SKM-1 treated with dmso at 0.1 percent for 144 hours (cell line): ENCODE results near the gene ATP6AP1.

ENCODE experiments used
- DNase-seq: peaks from one replicate; lab custom pipeline; 2025; ENCODE audit not compliant: unreplicated experiment; lab: John Stamatoyannopoulos, UW

Gene ATP6AP1

DNA sequence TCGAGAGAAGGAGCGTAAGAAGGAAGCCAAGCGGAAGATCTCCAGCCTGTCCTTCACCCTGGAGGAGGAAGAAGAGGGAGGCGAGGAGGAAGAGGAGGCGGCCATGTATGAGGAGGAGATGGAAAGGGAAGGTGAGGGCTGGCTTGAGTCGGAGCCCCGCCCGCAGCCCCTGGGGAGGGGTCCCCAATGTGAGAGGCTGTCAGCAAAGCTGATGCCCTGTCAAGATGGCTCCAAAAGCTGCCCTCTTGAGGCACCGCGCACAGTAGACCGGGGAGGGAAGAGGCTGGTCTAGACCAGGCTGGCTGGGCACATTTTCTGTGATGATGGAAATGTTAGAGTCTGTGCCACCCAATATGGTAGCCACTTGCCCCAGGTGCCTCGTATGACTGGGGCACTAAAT is 18.0 kb downstream of the ATP6AP1 start:
- no peak for DNase-seq

DNA sequence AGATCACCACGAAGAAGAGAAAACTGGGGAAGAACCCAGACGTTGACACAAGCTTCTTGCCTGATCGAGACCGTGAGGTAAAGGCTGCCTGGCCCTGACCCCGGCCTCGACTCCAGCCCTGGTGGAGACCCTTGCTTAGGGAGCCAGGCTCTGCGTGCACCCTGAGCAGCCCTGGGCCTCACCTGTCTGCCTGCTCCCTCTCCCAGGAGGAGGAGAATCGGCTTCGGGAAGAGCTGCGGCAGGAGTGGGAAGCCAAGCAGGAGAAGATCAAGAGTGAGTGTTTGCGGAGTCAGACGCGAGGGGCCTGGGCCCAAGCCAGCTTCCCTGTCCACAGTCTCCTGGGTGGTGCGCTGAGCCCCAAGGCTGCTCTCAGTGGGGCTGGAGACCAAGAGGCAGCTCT is 20.0 kb downstream of the ATP6AP1 start:
- no peak for DNase-seq

DNA sequence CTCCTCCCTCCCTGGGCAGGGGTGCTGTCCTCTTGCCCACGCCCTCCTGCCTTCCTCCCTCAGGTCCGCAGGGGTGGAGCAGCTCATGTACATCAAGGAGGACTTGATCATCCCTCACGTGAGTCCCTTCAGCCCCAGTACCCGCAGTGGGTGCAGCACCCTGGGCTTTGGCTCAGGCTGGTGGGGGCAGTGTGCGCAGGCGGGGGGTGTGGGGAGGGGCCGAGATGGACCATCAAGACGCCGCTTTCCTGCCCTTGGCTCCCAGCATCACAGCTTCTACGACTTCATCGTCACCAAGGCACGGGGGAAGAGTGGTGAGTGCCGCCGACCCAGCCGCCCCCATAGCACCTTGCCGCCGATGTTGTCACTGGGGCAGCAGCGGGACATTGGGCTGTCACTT is 21.1 kb downstream of the ATP6AP1 start:
- DNase-seq: no peak

DNA sequence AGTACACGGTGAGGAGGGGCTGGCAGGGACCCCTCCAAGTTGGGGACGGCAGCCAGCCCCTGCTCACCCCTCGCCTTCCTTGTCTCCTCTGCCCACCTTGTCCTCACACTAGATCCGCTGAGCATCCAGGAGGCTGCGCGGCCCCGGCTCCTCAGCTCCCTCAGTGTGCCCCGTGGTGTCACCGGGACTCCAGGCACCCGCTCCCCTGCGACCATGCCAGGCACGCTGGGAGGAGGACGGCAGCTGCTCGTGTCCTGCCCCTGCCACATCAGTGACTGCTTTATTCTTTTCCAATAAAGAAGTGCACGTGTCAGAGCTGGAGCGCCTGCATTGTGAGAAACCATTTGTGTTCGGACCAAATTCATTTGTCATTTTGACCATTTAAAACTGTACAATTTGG is 21.8 kb downstream of the ATP6AP1 start:
- no peak for DNase-seq

DNA sequence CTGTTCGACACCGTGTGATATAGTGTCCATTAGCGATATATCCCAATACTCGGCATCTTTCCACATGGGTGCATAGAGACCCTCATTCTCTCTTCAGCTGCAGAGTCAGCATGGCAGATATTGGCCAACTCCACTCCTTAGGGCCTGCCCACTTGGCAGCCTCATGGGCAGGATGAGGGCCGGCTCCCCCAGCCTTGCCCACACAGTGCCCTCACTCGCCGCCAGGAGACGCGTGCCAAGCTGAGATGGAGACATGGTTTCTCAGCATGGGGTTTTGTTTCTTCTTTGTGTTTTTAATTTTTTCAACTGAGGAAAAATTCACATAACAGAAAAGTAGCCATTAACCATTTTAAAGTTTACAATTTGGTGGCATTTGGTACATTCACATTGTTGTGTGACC is 24.3 kb downstream of the ATP6AP1 start:
- DNase-seq: no peak

DNA sequence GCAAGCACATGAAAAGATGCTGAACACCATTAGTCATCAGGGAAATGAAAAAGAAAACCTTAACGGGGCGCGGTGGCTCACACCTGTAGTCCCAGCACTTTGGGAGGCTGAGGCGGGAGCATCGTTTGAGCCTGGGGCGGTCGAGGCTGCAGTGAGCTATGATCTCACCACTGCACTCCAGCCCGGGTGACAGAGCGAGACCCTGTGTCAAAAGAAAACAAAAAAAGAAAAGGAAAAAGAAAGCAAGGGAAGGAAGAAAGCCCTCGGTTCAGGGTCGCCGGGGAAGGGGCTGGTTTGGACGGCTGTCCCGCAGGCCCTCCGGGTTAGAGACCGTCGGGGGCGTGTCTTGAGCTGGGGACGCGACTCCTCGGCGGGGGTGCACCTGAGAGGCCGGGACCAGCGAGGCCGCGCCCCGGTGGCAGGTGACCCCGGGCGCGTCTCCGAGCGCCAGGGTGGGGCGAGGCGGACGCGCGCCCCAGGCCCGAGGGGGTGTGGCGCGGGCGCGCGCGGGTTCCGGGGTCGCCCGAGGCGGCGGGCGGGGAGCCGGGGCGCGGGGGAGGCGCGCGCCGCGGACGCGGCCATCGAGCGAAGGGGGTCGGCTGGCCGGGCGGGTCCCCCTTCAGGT is 29.1 kb downstream of the ATP6AP1 start:
- DNase-seq: no peak

DNA sequence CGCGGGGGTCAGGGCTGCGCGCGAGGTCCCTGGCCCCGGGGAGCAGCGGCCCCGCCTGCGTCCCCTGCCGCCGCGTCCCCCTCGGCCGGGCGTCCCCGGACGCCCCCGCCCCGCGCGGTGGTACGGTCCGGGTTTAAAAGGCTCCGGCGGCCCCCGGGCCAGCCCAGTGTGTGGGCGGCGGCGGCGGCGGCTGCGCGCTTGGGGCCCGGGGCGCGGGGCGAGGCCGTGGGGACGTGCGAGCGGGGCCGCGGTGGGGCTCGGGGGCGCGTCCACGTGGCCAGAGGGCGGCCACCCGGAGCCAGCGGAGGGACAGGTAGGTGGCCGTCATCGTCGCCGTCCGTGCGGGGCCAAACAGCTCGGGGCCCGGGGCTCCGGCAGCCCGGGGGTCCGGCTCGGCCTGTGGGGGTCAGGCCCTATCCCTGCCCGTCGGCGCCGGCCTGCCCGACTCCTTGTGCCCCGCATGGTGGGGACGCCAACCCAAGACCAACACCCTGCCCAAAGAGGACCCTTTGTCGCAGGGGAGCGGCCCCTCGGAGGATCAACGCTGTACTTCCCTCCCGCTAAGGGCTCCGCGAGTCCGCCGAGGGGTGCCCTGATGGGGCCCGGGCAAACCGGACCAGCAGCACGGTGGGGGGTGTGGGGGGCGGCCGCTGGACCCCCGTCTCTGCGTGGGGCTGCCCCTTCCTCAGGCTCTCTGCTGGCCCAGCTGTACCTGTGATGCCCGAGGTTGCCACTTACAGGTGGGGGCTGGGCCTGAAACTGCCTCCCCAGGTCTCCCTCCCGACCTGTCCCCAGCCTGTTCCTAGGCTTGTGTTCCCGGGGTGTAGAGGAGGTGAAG is 29.9 kb downstream of the ATP6AP1 start, which contains the start of gene PLXNA3:
Gene PLXNA3 (plus strand): TSS at position 166 of the 838 bp plus-strand sequence. CDS start 1,903 bp downstream, outside the sequence.
- DNase-seq: no peak

DNA sequence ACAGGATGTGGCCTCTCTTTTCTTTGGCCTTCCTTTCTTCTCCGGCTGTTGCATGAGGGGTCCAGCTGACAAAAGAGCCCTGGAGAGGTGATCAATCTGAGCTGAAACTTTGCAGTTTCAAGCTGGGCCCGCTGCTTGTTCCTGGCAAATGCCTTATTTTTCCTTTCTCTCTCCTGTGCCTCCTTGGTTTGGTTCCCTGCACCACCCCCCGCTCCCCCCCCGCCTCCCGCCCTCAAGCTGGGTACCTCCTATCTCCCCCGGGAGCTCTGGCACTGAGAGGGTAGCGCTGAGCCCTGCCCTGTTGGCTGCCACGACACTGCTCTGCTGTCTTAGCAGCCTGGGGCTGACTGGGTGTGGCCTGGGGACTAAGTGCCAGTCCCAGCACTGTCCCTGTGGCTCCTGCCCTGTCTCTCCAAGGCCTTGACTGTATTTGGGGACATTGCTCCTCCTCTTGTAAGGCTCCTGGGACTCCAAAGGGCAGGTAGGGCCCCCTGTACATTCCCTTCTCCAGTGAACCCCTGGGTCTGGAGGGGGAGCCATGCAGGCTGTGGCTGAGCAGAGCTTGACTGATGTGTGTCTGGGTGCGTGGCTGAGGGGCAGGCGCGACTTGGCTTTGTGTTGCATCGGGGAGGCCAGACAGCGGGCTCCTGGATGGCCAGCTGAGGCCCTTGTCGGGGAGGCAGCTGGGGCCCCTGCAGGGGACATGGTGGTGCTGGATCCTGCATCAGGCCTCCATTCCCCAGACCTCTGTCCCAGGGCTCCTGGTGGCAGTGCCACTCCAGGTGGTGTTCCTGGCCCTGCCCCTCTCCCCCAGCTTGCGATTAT is 30.7 kb downstream of the ATP6AP1 start:
- no peak for DNase-seq

DNA sequence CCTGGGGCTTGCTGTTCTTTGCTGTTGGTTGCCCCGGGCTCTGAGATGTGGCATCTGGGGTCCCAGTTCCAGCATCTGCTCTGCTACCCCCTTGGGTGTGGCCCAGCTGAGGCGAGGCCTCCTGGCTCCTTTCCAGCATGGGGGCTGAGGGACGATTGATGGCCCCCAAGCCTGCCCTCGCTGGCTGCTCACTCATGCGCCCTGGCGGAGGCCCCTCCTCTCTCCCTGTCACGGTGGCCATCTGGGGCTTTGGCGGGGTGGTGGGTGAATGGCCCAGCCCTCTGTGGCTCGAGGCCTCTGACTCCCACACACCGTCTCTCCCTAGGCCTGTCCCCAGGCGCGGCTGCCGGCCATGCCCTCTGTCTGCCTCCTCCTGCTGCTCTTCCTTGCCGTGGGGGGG is 31.4 kb downstream of the ATP6AP1 start:
- DNase-seq: no peak

DNA sequence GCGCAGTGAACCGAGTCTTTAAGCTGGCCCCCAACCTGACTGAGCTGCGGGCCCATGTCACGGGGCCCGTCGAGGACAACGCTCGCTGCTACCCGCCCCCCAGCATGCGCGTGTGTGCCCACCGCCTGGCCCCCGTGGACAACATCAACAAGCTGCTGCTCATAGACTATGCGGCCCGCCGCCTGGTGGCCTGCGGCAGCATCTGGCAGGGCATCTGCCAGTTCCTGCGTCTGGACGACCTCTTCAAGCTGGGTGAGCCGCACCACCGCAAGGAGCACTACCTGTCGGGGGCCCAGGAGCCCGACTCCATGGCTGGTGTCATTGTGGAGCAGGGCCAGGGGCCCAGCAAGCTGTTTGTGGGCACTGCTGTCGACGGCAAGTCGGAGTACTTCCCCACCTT is 31.8 kb downstream of the ATP6AP1 start:
- no peak for DNase-seq

DNA sequence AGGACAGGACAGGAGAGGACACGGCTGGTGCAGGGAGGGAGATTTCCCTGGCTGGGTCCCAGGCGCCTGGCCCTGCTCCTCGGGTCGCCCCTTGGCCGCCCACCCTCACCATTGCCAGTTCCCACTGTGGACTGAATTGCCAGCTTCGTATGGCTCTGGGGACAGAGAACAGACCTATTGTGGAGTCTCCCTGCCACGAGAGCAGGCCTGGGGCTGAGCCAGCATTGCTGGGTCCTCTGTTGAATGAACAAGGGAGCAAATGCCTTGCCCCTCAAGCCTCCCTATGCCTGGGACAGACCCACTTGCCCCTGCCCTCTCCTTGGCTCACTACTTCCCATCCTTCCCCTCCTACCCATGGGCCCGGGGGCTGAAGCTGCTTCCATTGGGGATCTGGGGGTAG is 33.9 kb downstream of the ATP6AP1 start:
- no peak for DNase-seq

DNA sequence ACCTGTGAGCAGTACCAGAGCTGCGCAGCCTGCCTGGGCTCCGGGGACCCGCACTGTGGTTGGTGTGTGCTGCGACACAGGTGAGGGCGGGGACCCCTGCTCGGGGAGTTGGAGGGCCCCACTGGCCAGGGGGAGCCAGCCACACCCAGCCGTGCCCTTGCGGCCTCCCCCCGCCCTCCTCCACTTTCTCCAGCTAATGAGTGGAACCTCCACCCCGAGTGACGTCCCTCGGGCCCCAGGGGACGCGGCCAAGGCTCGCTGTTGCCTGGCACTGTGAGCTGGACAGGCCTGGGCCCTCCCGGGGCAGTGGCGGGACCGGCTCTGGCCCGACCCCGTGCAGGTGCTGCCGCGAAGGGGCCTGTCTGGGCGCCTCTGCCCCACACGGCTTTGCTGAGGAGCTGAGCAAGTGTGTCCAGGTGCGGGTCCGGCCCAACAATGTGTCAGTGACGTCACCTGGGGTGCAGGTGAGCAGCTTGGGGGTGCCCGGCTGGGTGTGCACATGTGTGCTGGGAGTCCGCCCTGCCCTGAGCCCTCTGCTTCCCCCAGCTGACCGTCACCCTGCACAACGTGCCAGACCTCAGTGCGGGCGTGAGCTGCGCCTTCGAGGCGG is 35.2 kb downstream of the ATP6AP1 start:
- no peak for DNase-seq

DNA sequence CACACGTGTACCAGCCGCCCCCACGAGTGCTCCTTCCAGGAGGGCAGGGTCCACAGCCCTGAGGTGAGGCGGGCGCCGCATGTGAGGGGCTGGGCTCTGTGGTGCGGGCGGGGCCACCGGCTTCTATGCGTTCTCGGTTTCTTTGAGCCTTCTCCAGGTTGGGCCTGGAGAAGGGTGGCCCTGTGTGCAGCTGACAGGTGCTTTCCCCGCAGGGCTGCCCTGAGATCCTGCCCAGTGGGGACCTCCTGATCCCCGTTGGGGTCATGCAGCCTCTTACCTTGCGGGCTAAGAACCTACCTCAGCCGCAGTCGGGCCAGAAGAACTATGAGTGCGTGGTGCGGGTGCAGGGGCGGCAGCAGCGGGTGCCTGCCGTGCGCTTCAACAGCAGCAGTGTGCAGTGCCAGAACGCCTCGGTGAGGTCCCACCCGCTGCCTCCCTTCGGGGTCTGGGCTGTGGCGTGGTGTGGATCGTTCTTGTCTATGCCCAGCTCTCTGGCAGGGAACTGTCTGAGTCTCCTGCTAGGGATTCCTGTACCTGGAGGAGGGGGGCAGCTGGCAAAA is 36.4 kb downstream of the ATP6AP1 start:
- no peak for DNase-seq

DNA sequence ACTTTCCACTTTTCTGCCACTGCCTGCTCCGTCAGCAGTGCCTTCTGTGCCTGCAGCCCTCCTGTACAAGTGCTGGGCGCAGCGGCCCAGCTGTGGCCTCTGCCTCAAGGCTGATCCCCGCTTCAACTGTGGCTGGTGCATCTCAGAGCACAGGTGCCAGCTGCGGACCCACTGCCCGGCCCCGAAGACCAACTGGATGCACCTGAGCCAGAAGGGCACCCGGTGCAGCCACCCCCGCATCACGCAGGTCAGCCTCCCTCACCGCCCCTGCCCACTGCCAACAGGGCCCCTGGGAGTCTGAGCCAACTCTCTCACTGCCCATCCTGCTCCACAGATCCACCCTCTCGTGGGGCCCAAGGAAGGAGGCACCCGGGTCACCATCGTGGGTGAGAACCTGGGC is 37.1 kb downstream of the ATP6AP1 start:
- DNase-seq: no peak

DNA sequence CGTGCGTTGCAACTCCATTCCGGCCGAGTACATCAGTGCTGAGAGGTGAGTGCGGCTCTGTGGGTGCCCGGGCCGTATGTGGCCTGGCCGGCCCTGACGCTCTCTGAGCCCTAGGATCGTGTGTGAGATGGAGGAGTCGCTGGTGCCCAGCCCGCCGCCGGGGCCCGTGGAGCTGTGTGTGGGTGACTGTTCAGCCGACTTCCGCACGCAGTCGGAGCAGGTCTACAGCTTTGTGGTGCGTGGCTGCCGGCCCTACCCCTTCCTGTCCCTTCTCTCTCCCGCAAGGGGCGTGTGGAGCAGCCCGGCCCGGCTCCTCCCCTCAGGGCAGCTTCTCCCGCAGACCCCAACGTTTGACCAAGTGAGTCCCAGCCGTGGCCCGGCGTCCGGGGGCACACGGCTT is 37.6 kb downstream of the ATP6AP1 start:
- no peak for DNase-seq

DNA sequence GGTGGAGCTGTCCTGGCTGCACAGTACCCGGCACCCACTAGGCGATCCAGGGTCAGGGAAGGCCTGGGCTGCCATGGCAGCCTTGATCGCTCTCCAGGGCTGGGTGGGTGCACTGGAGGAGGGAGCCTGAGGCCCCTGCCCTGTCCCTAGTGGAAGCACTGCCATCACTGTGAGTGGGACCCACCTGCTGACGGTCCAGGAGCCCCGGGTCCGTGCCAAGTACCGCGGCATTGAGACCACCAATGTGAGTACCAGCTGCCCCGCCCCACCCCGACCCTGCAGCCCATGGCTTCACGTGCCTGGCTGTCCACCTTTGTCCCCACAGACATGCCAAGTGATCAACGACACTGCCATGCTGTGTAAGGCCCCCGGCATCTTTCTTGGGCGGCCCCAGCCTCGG is 38.4 kb downstream of the ATP6AP1 start:
- no peak for DNase-seq

DNA sequence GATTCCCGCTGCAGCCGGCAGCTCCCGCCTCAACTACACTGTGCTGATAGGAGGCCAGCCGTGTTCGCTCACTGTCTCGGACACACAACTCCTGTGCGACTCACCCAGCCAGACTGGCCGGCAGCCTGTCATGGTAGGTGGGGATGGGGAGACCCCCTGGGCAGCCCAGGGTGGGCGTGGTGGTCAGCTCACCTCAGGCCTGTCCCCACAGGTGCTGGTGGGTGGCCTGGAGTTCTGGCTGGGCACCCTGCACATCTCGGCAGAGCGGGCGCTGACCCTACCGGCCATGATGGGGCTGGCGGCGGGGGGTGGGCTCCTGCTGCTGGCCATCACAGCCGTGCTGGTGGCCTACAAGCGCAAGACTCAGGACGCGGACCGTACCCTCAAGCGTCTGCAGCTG is 39.1 kb downstream of the ATP6AP1 start:
- DNase-seq: no peak

DNA sequence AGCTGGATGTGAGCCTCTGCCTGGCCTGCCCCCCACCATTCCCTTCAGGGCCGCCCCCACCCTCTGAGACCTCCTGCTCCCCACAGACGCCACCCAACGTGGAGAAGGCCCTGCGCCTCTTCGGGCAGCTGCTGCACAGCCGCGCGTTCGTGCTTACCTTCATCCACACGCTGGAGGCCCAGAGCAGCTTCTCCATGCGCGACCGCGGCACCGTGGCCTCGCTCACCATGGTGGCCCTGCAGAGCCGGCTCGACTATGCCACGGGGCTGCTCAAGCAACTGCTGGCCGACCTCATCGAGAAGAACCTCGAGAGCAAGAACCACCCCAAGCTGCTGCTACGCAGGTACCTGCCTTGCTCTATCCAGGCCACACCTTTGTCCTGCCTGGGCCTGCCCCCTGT is 39.7 kb downstream of the ATP6AP1 start:
- no peak for DNase-seq

DNA sequence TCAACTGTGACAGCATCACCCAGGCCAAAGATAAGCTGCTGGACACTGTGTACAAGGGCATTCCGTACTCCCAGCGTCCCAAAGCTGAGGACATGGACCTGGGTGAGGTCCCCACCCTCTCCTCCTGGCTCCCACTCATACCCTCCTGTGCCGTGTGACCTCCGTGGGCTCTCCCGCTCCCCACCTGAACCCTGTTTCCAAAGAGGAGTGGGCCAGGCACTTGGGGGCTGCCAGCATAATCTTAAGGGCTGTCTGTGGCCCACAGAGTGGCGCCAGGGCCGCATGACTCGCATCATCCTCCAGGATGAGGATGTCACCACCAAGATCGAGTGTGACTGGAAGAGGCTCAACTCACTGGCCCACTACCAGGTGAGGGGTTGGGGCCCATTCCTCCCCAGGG is 40.6 kb downstream of the ATP6AP1 start:
- DNase-seq: no peak

DNA sequence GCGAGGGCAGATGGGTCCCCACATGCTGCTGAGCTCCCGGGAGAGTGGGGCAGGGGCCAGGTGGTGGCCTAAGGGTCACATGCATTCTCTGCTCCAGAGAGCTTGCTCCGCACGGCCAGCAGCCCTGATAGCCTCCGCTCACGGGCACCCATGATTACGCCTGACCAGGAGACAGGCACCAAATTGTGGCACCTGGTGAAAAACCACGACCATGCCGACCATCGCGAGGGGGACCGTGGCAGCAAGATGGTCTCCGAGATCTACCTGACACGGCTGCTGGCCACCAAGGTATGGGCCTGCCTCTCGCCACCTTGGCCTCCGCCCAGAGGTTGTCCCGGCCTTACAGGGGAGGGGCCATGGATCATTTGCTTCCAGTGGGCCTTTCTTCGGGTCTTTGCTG is 41.4 kb downstream of the ATP6AP1 start:
- no peak for DNase-seq

DNA sequence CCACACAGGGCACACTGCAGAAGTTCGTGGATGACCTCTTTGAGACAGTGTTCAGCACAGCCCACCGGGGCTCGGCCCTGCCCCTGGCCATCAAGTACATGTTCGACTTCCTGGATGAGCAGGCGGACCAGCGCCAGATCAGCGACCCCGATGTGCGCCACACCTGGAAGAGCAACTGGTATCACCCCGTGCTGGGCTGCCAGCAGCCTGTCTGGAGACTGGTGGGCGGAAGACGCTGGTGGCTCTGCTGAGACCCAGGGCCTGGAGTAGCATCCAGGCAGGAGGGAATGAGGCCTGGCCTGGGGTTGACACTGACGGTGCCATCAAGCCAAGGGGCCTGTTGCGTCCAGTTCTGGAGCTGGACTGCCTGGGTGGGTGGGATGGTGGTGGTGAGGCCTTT is 42.0 kb downstream of the ATP6AP1 start:
- no peak for DNase-seq
